ENCODE results near the gene SLC35G6. TPM values are rescaled to one million over a fixed set of nuclear protein-coding genes. Genes with fewer than 3 reads are reported as not detected.

The SLC35G6 gene
- total RNA-seq, 2 experiments from 2014 or later, result not detected

DNA sequence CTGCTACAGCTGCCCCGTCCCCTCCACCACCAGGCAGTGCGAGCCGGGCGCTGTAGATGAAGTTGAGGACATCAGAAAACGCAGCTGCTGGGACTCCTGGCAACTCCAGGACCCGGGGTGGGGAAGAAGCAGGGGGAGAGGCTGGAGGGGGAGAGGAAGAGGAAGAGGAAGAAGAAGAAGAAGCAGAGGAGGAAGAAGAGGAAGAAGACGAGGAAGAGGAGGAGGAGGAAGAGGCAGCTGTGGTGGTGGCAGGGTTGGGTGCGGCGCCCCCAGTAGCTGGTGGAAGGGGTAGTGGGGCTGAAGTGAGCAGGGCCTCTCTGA lies 15.0 kb upstream of the SLC35G6 start:
- H3K27ac ChIP-seq (ENCODE audit: low read depth, low read length, poor library complexity, severe bottlenecking), result no peak overlapping the region
- H4K20me1 ChIP-seq (ENCODE audit: insufficient read depth, low read length), result no peaks in the 10 kb centered on the region
- H3K4me1 ChIP-seq (ENCODE audit: insufficient read depth, low read length, poor library complexity, severe bottlenecking), result peaks cover 15% of the 10 kb centered on the region
- intact Hi-C loops (cut with micrococcal nuclease; ENCODE audit: unreplicated experiment), result no loop called here
- no TSS peak for BruUV-seq (replicated peaks)
- no peaks in the 10 kb centered on the region for H3K9me2 ChIP-seq (ENCODE audit: insufficient read depth, low read length)
- ChIA-PET CTCF (ENCODE audit: unreplicated experiment) (no interaction called here), POLR2A (no interaction called here)
- TF ChIP-seq EZH2phosphoT487 (IDR thresholded peaks at IDR 0.05; ENCODE audit: borderline replicate concordance, low read depth, low read length), result no peak
- TF ChIP-seq, protein P1, sequence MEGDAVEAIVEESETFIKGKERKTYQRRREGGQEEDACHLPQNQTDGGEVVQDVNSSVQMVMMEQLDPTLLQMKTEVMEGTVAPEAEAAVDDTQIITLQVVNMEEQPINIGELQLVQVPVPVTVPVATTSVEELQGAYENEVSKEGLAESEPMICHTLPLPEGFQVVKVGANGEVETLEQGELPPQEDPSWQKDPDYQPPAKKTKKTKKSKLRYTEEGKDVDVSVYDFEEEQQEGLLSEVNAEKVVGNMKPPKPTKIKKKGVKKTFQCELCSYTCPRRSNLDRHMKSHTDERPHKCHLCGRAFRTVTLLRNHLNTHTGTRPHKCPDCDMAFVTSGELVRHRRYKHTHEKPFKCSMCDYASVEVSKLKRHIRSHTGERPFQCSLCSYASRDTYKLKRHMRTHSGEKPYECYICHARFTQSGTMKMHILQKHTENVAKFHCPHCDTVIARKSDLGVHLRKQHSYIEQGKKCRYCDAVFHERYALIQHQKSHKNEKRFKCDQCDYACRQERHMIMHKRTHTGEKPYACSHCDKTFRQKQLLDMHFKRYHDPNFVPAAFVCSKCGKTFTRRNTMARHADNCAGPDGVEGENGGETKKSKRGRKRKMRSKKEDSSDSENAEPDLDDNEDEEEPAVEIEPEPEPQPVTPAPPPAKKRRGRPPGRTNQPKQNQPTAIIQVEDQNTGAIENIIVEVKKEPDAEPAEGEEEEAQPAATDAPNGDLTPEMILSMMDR (conservative IDR thresholded peaks at IDR 0.05; ENCODE audit: low read length), result no peak
- no peak overlapping the region for H3K4me3 ChIP-seq (ENCODE audit: low read depth, low read length, poor library complexity, severe bottlenecking)
- no peaks in the 10 kb centered on the region for H3K9me3 ChIP-seq (ENCODE audit: low read length)
- no peak overlapping the region for H2AFZ ChIP-seq (ENCODE audit: low read length)
- no peak overlapping the region for H3K4me2 ChIP-seq (ENCODE audit: low read length)
- H3K79me2 ChIP-seq (ENCODE audit: insufficient read depth, low read depth, low read length), result no peaks in the 10 kb centered on the region
- DNase-seq (ENCODE audit: low spot score), result no peak
- H3K36me3 ChIP-seq (ENCODE audit: insufficient read depth, low read length), result no peaks in the 10 kb centered on the region

DNA sequence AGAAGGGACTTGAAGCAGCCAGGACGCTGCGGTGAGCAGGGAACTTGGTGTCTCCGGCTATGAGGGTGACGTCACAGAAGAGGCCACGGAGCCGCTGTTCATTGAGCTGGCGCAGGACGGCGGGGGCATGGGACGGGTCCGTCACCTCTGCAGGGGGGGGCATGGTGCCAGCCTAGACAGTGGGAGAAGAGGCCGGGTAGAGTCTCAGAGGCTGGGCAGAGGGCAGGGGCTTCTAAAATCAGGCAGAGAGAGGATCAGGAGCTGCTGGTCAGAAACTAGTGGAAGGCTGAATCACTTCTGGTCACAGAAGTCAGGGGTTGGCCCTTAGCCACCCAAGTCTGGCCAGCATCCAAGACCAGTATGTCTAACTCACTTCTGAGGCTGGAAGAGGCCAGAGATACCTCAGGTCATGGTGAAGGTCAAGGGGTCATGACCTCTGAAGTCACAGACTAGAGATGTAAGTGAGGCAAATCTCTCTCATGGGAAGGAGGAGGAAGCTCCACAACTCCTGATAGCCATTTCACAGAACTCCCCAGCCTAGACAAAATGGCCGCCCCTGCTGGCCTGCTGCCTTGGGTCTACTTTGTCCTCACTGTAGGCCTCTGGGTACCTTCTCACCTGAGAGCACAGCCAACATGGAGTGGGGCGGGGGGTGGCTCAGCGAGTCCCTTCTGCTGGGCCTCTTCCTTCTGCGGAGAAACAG lies 14.5 kb upstream of the SLC35G6 start:
- no peaks in the 10 kb centered on the region for H4K20me1 ChIP-seq (ENCODE audit: insufficient read depth, low read length)
- no peak for DNase-seq (ENCODE audit: low spot score)
- CTCF ChIA-PET (ENCODE audit: unreplicated experiment), result no interaction called here
- H3K9me3 ChIP-seq (ENCODE audit: low read length), result no peaks in the 10 kb centered on the region
- no peak overlapping the region for H3K27ac ChIP-seq (ENCODE audit: low read depth, low read length, poor library complexity, severe bottlenecking)
- TF ChIP-seq, protein P1 (conservative IDR thresholded peaks at IDR 0.05; ENCODE audit: low read length), result no peak
- TF ChIP-seq EZH2phosphoT487 (IDR thresholded peaks at IDR 0.05; ENCODE audit: borderline replicate concordance, low read depth, low read length), result no peak
- no peaks in the 10 kb centered on the region for H3K36me3 ChIP-seq (ENCODE audit: insufficient read depth, low read length)
- POLR2A ChIA-PET, result no interaction called here
- H3K79me2 ChIP-seq (ENCODE audit: insufficient read depth, low read depth, low read length), result no peaks in the 10 kb centered on the region
- 0 out of 2 replicates have a peak overlapping the region, but pooled peaks have one; percentile 5 for H2AFZ ChIP-seq (ENCODE audit: low read length)
- H3K9me2 ChIP-seq (ENCODE audit: insufficient read depth, low read length), result no peaks in the 10 kb centered on the region
- no peak overlapping the region for H3K4me3 ChIP-seq (ENCODE audit: low read depth, low read length, poor library complexity, severe bottlenecking)
- intact Hi-C loops (cut with micrococcal nuclease; ENCODE audit: unreplicated experiment), result no loop called here
- H3K4me1 ChIP-seq (ENCODE audit: insufficient read depth, low read length, poor library complexity, severe bottlenecking), result peaks cover 15% of the 10 kb centered on the region
- 0 out of 2 replicates have a peak overlapping the region, but pooled peaks have one; percentile 37 for H3K4me2 ChIP-seq (ENCODE audit: low read length)
- no TSS peak for BruUV-seq (replicated peaks)

DNA sequence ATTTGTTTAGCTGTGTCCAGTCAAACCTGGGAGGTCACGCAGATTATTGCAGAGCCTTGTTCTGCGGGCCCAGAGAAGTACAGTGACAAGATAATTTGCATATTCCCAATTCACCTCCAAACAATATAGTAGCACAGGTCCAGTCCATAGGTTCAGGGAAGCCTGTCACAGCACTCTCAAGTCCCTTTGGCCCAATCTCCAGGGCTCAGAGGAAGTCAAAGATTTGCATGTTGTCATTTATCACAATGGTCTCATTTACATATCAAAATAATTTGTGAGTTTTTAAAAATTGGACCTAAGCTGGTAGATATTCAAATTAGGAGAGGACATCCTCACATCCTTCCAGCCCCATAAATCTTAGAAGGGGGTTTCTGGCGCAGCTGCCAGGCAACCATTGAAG lies 13.7 kb upstream of the SLC35G6 start:
- intact Hi-C loops (cut with micrococcal nuclease; ENCODE audit: unreplicated experiment), result no loop called here
- H3K27ac ChIP-seq (ENCODE audit: low read depth, low read length, poor library complexity, severe bottlenecking), result no peak overlapping the region
- H3K4me2 ChIP-seq (ENCODE audit: low read length), result peak overlapping the region; percentile 37; the same call in 1 of the 2 replicates
- H3K4me3 ChIP-seq (ENCODE audit: low read depth, low read length, poor library complexity, severe bottlenecking), result no peak overlapping the region
- TF ChIP-seq EZH2phosphoT487 (IDR thresholded peaks at IDR 0.05; ENCODE audit: borderline replicate concordance, low read depth, low read length), result no peak
- TF ChIP-seq, protein P1 (conservative IDR thresholded peaks at IDR 0.05; ENCODE audit: low read length), result no peak
- H3K79me2 ChIP-seq (ENCODE audit: insufficient read depth, low read depth, low read length), result no peaks in the 10 kb centered on the region
- no peak for DNase-seq (ENCODE audit: low spot score)
- no TSS peak for BruUV-seq (replicated peaks)
- H4K20me1 ChIP-seq (ENCODE audit: insufficient read depth, low read length), result no peaks in the 10 kb centered on the region
- peaks cover 15% of the 10 kb centered on the region for H3K4me1 ChIP-seq (ENCODE audit: insufficient read depth, low read length, poor library complexity, severe bottlenecking)
- CTCF ChIA-PET (ENCODE audit: unreplicated experiment), result no interaction called here
- 0 out of 2 replicates have a peak overlapping the region, but pooled peaks have one; percentile 5 for H2AFZ ChIP-seq (ENCODE audit: low read length)
- no peaks in the 10 kb centered on the region for H3K36me3 ChIP-seq (ENCODE audit: insufficient read depth, low read length)
- no peaks in the 10 kb centered on the region for H3K9me3 ChIP-seq (ENCODE audit: low read length)
- H3K9me2 ChIP-seq (ENCODE audit: insufficient read depth, low read length), result no peaks in the 10 kb centered on the region
- POLR2A ChIA-PET, result no interaction called here
